ENCODE results near the gene LOXL3.

Gene LOXL3

GRCh38 chr2:74553892-74554819 is at the start of gene LOXL3, which contains the start of gene DOK1:
Gene LOXL3, minus strand, starts transcription at chr2:74553942. Its CDS starts 1,308 bp downstream, at chr2:74552634.
Gene DOK1, plus strand, starts transcription at chr2:74554720. Its CDS starts 35 bp downstream, at chr2:74554755.
- no peaks in the 10 kb centered on the region for H3K36me3 ChIP-seq (ENCODE audit: control insufficient read depth, insufficient read depth, low read length)
- H3K9ac ChIP-seq: no peak within 1 kb of the TSS
- H3K4me3 ChIP-seq (ENCODE audit: low read depth, low read length): peak within 1 kb of the TSS; percentile 78
- peak within 1 kb of the TSS; percentile 77 for H3K27ac ChIP-seq
- no peaks in the 10 kb centered on the region for H3K9me3 ChIP-seq (ENCODE audit: control insufficient read depth, low read length)
- H3K4me2 ChIP-seq (ENCODE audit: low read length): peak within 1 kb of the TSS; percentile 64
- H3K79me2 ChIP-seq: no peaks in the 10 kb centered on the region
- no peaks in the 10 kb centered on the region for H3K27me3 ChIP-seq (ENCODE audit: control insufficient read depth, insufficient read depth, low read length)
- H3K4me1 ChIP-seq: peaks cover 10% of the 10 kb centered on the region
- H2AFZ ChIP-seq: peak within 1 kb of the TSS; percentile 96
- TF ChIP-seq CTCF (IDR thresholded peaks at IDR 0.05): no peak

GRCh38 chr2:74602586-74603281 is 49.0 kb upstream of the LOXL3 start:
- Histone ChIP-seq H3K9ac (no peak overlapping the region), H3K9me3 (ENCODE audit: control insufficient read depth, low read length) (no peaks in the 10 kb centered on the region), H3K36me3 (ENCODE audit: control insufficient read depth, insufficient read depth, low read length) (no peaks in the 10 kb centered on the region), H2AFZ (no peak overlapping the region), H3K4me1 (no peaks in the 10 kb centered on the region), H3K27me3 (ENCODE audit: control insufficient read depth, insufficient read depth, low read length) (no peaks in the 10 kb centered on the region), H3K79me2 (no peaks in the 10 kb centered on the region), H3K27ac (no peak overlapping the region), H3K4me3 (ENCODE audit: low read depth, low read length) (no peak overlapping the region), H3K4me2 (ENCODE audit: low read length) (no peak overlapping the region)
- TF ChIP-seq CTCF (IDR thresholded peaks at IDR 0.05): no peak

- no peaks in the 10 kb centered on the region for H3K79me2 ChIP-seq
Measured at GRCh38 chr2:74599676-74600075, 45.9 kb upstream of the LOXL3 start.

GRCh38 chr2:74597410-74597809 is 43.7 kb upstream of the LOXL3 start:
- H3K27me3 ChIP-seq (ENCODE audit: control insufficient read depth, insufficient read depth, low read length): no peaks in the 10 kb centered on the region
- no peaks in the 10 kb centered on the region for H3K79me2 ChIP-seq

More at GRCh38 chr2:74599676-74600075, 45.9 kb upstream of the LOXL3 start:
- no peak overlapping the region for H3K4me2 ChIP-seq (ENCODE audit: low read length)
- no peaks in the 10 kb centered on the region for H3K9me3 ChIP-seq (ENCODE audit: control insufficient read depth, low read length)
- no peak overlapping the region for H3K27ac ChIP-seq
- no peaks in the 10 kb centered on the region for H3K36me3 ChIP-seq (ENCODE audit: control insufficient read depth, insufficient read depth, low read length)
- H3K9ac ChIP-seq: no peak overlapping the region
- no peaks in the 10 kb centered on the region for H3K4me1 ChIP-seq
- H3K27me3 ChIP-seq (ENCODE audit: control insufficient read depth, insufficient read depth, low read length): no peaks in the 10 kb centered on the region
- no peak for TF ChIP-seq CTCF (IDR thresholded peaks at IDR 0.05)
- no peak overlapping the region for H2AFZ ChIP-seq
- no peak overlapping the region for H3K4me3 ChIP-seq (ENCODE audit: low read depth, low read length)

More at GRCh38 chr2:74597410-74597809, 43.7 kb upstream of the LOXL3 start:
- no peak for TF ChIP-seq CTCF (IDR thresholded peaks at IDR 0.05)
- Histone ChIP-seq H3K27ac (no peak overlapping the region), H3K36me3 (ENCODE audit: control insufficient read depth, insufficient read depth, low read length) (no peaks in the 10 kb centered on the region), H3K4me2 (ENCODE audit: low read length) (no peak overlapping the region), H3K9me3 (ENCODE audit: control insufficient read depth, low read length) (no peaks in the 10 kb centered on the region), H3K9ac (no peak overlapping the region), H3K4me3 (ENCODE audit: low read depth, low read length) (no peak overlapping the region), H2AFZ (no peak overlapping the region), H3K4me1 (no peaks in the 10 kb centered on the region)

All from parathyroid adenoma (tissue), 2 donors.